Cardiac muscle cell (in vitro differentiated cells and primary cell): ENCODE results near the gene WHRN. TPM values are rescaled to one million over a fixed set of nuclear protein-coding genes. Genes with fewer than 3 reads are reported as not detected.

Experiments used
- DNase-seq, 2 donors: peaks; one replicate each; pipeline versions ENCODE4 v3.0.0 to v3.0.0-alpha.2; 2010 to 2017; ENCODE audit warnings: low read depth in 1 of 2, low spot score in 1 of 2
- H3K27ac ChIP-seq: fragments of 200-600 bp; sonication (generic); 2 replicates; pipeline ENCODE4 v1.5.1; 2016
- H3K27me3 ChIP-seq: fragments of 200-600 bp; sonication (generic); 2 replicates; pipeline ENCODE4 v1.6.0; 2016; ENCODE audit warnings: control low read depth
- H3K36me3 ChIP-seq: fragments of 200-600 bp; sonication (generic); 2 replicates; pipeline ENCODE4 v1.5.1; 2016; ENCODE audit warnings: control low read depth
- H3K4me1 ChIP-seq: fragments of 200-600 bp; sonication (generic); 2 replicates; pipeline ENCODE4 v1.8.1; 2017; ENCODE audit warnings: low read depth, mild to moderate bottlenecking, mixed run types
- H3K4me3 ChIP-seq: fragments of 200-600 bp; sonication (generic); 2 replicates; pipeline ENCODE4 v1.5.1; 2016; ENCODE audit warnings: mild to moderate bottlenecking
- H3K9me3 ChIP-seq: fragments of 200-600 bp; sonication (generic); 2 replicates; pipeline ENCODE4 v1.5.1; 2017; ENCODE audit warnings: low read depth, mild to moderate bottlenecking, control low read depth
- CTCF ChIP-seq: IDR thresholded peaks from 2 replicates; pipeline ENCODE4 v1.5.1; 2012; ENCODE audit warnings: low read depth, mild to moderate bottlenecking, low read length
- polyA plus RNA-seq: library from polyadenylated mRNA; unstranded; fragments of >200 nt; fragmentation: Nextera tagmentation; extraction: Ambion mirVana; gene quantifications from 2 replicates; pipeline ENCODE4 v1.2.1, GENCODE V29; 2016
- total RNA-seq: library from RNA; depleted of rRNA; stranded (reverse); fragments of >200 nt; gene quantifications from 2 replicates; pipeline ENCODE4 v1.2.3, GENCODE V29; 2016

Gene WHRN
- total and polyA plus RNA-seq, 2 experiments from 2014 or later = 10.8 to 12.5 TPM

GRCh38 chr9:114467910-114468309 is 37.4 kb downstream of the WHRN start:
- TF ChIP-seq CTCF = no peak
- H3K4me3 ChIP-seq = no peak overlapping the region
- no peak for DNase-seq
- no peaks in the 10 kb centered on the region for H3K27me3 ChIP-seq
- no peaks in the 10 kb centered on the region for H3K4me1 ChIP-seq
- no peak overlapping the region for H3K27ac ChIP-seq
- no peaks in the 10 kb centered on the region for H3K36me3 ChIP-seq
- no peaks in the 10 kb centered on the region for H3K9me3 ChIP-seq

GRCh38 chr9:114467226-114467750 is 38.0 kb downstream of the WHRN start:
- TF ChIP-seq CTCF = no peak
- Histone ChIP-seq H3K36me3 (no peaks in the 10 kb centered on the region), H3K9me3 (no peaks in the 10 kb centered on the region), H3K27ac (no peak overlapping the region), H3K27me3 (no peaks in the 10 kb centered on the region), H3K4me1 (no peaks in the 10 kb centered on the region), H3K4me3 (no peak overlapping the region)
- no peak for DNase-seq

DNA sequence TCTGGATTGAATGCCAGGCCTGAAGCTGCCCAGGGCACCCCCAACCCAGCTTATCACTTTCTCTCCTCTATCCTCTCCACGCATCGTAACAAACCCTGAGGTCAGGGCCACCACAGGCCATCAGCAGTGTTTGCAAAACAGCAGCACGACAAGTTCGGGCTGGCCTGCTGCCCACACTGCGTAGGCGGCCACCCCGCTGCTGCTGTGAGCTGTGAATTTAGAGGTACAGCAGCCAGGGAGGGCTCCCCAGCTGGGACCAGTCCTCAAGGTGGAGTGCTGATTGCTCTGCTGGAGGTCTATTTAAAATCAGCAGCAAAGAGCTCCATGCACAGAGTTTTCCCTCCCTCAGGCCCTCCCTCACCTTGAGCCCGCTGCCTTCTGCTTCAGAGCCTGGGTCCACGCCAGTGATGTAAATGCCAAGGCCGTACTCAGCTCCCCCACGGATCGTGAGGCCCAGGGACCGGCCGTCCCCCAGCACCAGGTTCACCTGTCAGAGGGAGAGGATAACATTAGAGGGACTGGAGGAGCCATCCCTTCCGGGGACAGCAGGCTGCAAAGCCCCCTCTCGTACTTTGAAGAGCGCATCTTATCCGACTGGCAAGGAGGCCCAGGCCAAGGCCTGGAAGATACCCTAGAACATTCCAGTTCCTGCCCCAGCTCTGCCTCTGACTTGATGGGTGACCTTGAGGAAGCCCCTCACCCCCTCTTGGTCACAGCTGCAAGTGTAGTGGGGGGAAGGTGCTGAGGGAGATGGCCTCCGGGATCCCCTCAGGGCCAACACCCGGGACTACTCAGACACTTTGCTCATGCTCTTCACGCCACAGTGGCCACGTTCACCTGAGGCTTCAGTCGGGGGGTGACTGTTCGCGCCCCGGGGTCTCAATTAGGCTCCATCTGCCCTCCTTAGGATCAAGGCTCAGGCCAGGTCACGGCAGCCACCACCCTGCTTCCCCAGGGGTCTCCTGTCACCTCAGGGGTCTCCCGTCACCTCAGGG is 39.1 kb downstream of the WHRN start:
- no peak overlapping the region for H3K27ac ChIP-seq
- H3K4me1 ChIP-seq = no peaks in the 10 kb centered on the region
- no peak for DNase-seq
- no peaks in the 10 kb centered on the region for H3K27me3 ChIP-seq
- no peak overlapping the region for H3K4me3 ChIP-seq
- H3K36me3 ChIP-seq = no peaks in the 10 kb centered on the region
- no peak for TF ChIP-seq CTCF
- H3K9me3 ChIP-seq = no peaks in the 10 kb centered on the region

DNA sequence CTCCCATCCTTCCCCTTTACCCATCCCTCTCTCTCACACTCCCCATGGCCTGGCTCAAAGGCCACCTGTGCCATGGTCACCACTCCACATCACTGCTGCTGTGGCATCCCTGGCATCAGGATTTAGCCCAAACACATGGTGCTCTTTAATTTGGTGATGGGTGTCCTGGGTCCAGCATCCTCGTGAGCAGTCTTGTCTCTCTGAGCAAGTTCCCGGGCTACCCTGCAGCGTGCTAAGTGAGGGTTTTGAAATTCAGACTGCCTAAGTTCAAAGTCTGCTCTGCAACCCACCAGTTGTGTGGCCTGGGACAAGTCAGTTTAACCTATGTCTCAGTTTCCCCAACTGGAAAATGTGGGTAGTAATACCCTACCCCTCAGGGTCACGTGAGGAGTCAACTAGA is 39.9 kb downstream of the WHRN start:
- no peak for TF ChIP-seq CTCF
- peaks cover 7% of the 10 kb centered on the region for H3K4me1 ChIP-seq
- H3K9me3 ChIP-seq = no peaks in the 10 kb centered on the region
- H3K27me3 ChIP-seq = no peaks in the 10 kb centered on the region
- no peak for DNase-seq
- no peaks in the 10 kb centered on the region for H3K36me3 ChIP-seq
- no peak overlapping the region for H3K4me3 ChIP-seq
- H3K27ac ChIP-seq = no peak overlapping the region

GRCh38 chr9:114464281-114465051 is 40.8 kb downstream of the WHRN start:
- Histone ChIP-seq H3K27me3 (no peaks in the 10 kb centered on the region), H3K27ac (no peak overlapping the region), H3K4me1 (peaks cover 9% of the 10 kb centered on the region), H3K4me3 (no peak overlapping the region), H3K36me3 (no peaks in the 10 kb centered on the region), H3K9me3 (no peaks in the 10 kb centered on the region)
- TF ChIP-seq CTCF = no peak
- no peak for DNase-seq
